HepG2 (cell line): ENCODE data around the gene PAEP. TPM values are rescaled to one million over a fixed set of nuclear protein-coding genes. Genes with fewer than 3 reads are reported as not detected.

Source experiments
- ATAC-seq: fragments of 200-7000 bp; cut with Tn5 transposase; 3 replicates; pipeline ENCODE4 v1.9.1; 2020; ENCODE audit warnings: mild to moderate bottlenecking, moderate library complexity
- BruUV-seq: library from RNA; stranded (reverse); fragments of 400-500 nt; replicated peaks from 2 replicates; lab custom pipeline; 2021; lab: Mats Ljungman, UMichigan
- CTCF ChIA-PET: fragments of 300-600 bp; formaldehyde crosslinking; extraction: SDS; loops from one replicate; lab custom pipeline; 2021; ENCODE audit warnings: low total read pairs, inconsistent platforms, low intra/inter-chr PET ratio; lab: Yijun Ruan, JAX
- POLR2A ChIA-PET: fragments of 350-600 bp; sonication (Branson Sonifier 250); formaldehyde crosslinking; loops from one replicate; lab custom pipeline; 2020; ENCODE audit warnings: antibody characterized with exemption, inconsistent platforms; lab: Yijun Ruan, JAX
- DNase-seq: peaks from one replicate; pipeline ENCODE4 v3.0.0-alpha.2; 2015; ENCODE audit warnings: low spot score
- FAIRE-seq: peaks from 3 replicates; lab custom pipeline; 2011; peaks lifted over from hg19 to GRCh38; lab: Jason Lieb, UNC
- H2AFZ ChIP-seq: one replicate; pipeline ENCODE4 v1.6.1; 2011; ENCODE audit warnings: low read length, inconsistent platforms
- H3K27ac ChIP-seq: fragments of 300-600 bp; 3 replicates; pipeline ENCODE4 v1.8.0; 2011; ENCODE audit warnings: mixed run types, mild to moderate bottlenecking, mixed read lengths, low read length, inconsistent platforms; ENCODE audit not compliant: insufficient read depth; ENCODE audit errors: extremely low read length
- H3K27me3 ChIP-seq, 2 experiments: fragments of 200-600 bp in 1 of 2; 2 replicates in 1 of 2; 3 replicates in 1 of 2; pipeline versions ENCODE4 v1.6.0 to v1.8.0; 2011; ENCODE audit warnings: low read length in 2 of 2, mild to moderate bottlenecking in 2 of 2, moderate library complexity in 2 of 2, inconsistent platforms in 1 of 2; ENCODE audit not compliant: insufficient read depth in 2 of 2, control insufficient read depth in 1 of 2
- H3K36me3 ChIP-seq, 2 experiments: fragments of 200-600 bp in 1 of 2; replicated peaks in 1 of 2; 2 replicates in 1 of 2; 3 replicates in 1 of 2; pipeline versions ENCODE4 v1.5.1 to v1.8.0; 2011; ENCODE audit warnings: low read length in 2 of 2, inconsistent platforms in 1 of 2; ENCODE audit not compliant: insufficient read depth in 2 of 2, control insufficient read depth in 1 of 2
- H3K4me1 ChIP-seq: 2 replicates; pipeline ENCODE4 v1.5.1; 2012; ENCODE audit warnings: low read length, inconsistent platforms; ENCODE audit not compliant: insufficient read depth
- H3K4me2 ChIP-seq: 2 replicates; pipeline ENCODE4 v1.6.0; 2011; ENCODE audit warnings: low read depth, low read length, inconsistent platforms
- H3K4me3 ChIP-seq, 3 experiments: fragments of 200-600 bp in 1 of 3; sonication (generic), shearing (Covaris generic) in 1 of 3; replicated peaks in 1 of 3; 2 replicates each; pipeline ENCODE4 v1.5.1; 2011 to 2016; ENCODE audit warnings: low read length in 3 of 3, inconsistent platforms in 2 of 3, low read depth in 2 of 3, mild to moderate bottlenecking in 2 of 3, control low read depth in 1 of 3, mixed read lengths in 1 of 3; ENCODE audit not compliant: insufficient read depth in 1 of 3
- H3K79me2 ChIP-seq: one replicate; pipeline ENCODE4 v1.6.1; 2011; ENCODE audit warnings: low read length, inconsistent platforms; ENCODE audit not compliant: insufficient read depth
- H3K9ac ChIP-seq: 2 replicates; pipeline ENCODE4 v1.6.0; 2011; ENCODE audit warnings: mild to moderate bottlenecking, low read depth, low read length, inconsistent platforms; ENCODE audit not compliant: insufficient read depth
- H3K9me3 ChIP-seq: 2 replicates; pipeline ENCODE4 v1.5.1; 2012; ENCODE audit warnings: mild to moderate bottlenecking, low read length
- H4K20me1 ChIP-seq: 2 replicates; pipeline ENCODE4 v1.6.0; 2011; ENCODE audit warnings: inconsistent platforms, mild to moderate bottlenecking, low read length, moderate library complexity; ENCODE audit not compliant: insufficient read depth
- AHR ChIP-seq: IDR thresholded peaks from 2 replicates; pipeline ENCODE4 v1.6.1; 2018; ENCODE audit warnings: missing genetic modification reagents, missing compliant biosample characterization
- BHLHE40 ChIP-seq: IDR thresholded peaks from 2 replicates; pipeline ENCODE4 v1.6.1; 2011; ENCODE audit warnings: low read length, improper control_type of control experiment
- DNMT3B ChIP-seq: conservative IDR thresholded peaks from 2 replicates; pipeline ENCODE4 v1.6.1; 2016; ENCODE audit warnings: missing biosample characterization, control low read depth
- GTF3A ChIP-seq: sonication (generic); formaldehyde crosslinking; conservative IDR thresholded peaks from 2 replicates; pipeline ENCODE4 v1.4.0; 2020; ENCODE audit warnings: mild to moderate bottlenecking, missing genetic modification reagents
- GZF1 ChIP-seq: sonication (generic); formaldehyde crosslinking; IDR thresholded peaks from 2 replicates; pipeline ENCODE4 v1.5.1; 2020; ENCODE audit warnings: mild to moderate bottlenecking, missing genetic modification reagents
- HNRNPUL1 ChIP-seq: fragments of 200-400 bp; formaldehyde crosslinking; IDR thresholded peaks from 2 replicates; pipeline ENCODE4 v1.6.1; 2017; ENCODE audit warnings: low read depth, mild to moderate bottlenecking, low read length, moderate library complexity
- ISL2 ChIP-seq: sonication (generic); formaldehyde crosslinking; IDR thresholded peaks from 2 replicates; pipeline ENCODE4 v1.5.0; 2020; ENCODE audit warnings: missing genetic modification reagents
- KMT2B ChIP-seq: IDR thresholded peaks from 2 replicates; pipeline ENCODE4 v1.6.1; 2016; ENCODE audit warnings: missing genetic modification reagents, missing compliant biosample characterization
- MAFG ChIP-seq: sonication (generic); formaldehyde crosslinking; IDR thresholded peaks from 2 replicates; pipeline ENCODE4 v1.5.1; 2020; ENCODE audit warnings: mild to moderate bottlenecking, missing genetic modification reagents
- MLLT10 ChIP-seq: sonication (generic); formaldehyde crosslinking; IDR thresholded peaks from 2 replicates; pipeline ENCODE4 v1.4.0; 2020; ENCODE audit warnings: missing genetic modification reagents
- MXI1 ChIP-seq: IDR thresholded peaks from 3 replicates; pipeline ENCODE4 v1.6.1; 2012; ENCODE audit warnings: low read depth, low read length, inconsistent platforms, borderline replicate concordance
- NKX3-1 ChIP-seq: sonication (generic); formaldehyde crosslinking; IDR thresholded peaks from 2 replicates; pipeline ENCODE4 v1.5.0; 2020; ENCODE audit warnings: missing genetic modification reagents
- PLRG1 ChIP-seq: fragments of 450-650 bp; conservative IDR thresholded peaks from 2 replicates; pipeline ENCODE4 v1.6.1; 2016
- RBAK ChIP-seq: sonication (generic); formaldehyde crosslinking; IDR thresholded peaks from 2 replicates; pipeline ENCODE4 v1.5.1; 2020; ENCODE audit warnings: mild to moderate bottlenecking, missing genetic modification reagents
- REPIN1 ChIP-seq: sonication (generic); formaldehyde crosslinking; IDR thresholded peaks from 2 replicates; pipeline ENCODE4 v1.8.0; 2022; ENCODE audit warnings: missing genetic modification reagents, low read depth, mild to moderate bottlenecking, borderline replicate concordance
- TARDBP ChIP-seq: sonication (generic); formaldehyde crosslinking; IDR thresholded peaks from 2 replicates; pipeline ENCODE4 v1.8.0; 2022; ENCODE audit warnings: mild to moderate bottlenecking, missing genetic modification reagents
- ZC3H4 ChIP-seq: sonication (generic); formaldehyde crosslinking; IDR thresholded peaks from 2 replicates; pipeline ENCODE4 v1.4.0; 2020; ENCODE audit warnings: missing genetic modification reagents, borderline replicate concordance
- ZNF10 ChIP-seq: sonication (generic); formaldehyde crosslinking; IDR thresholded peaks from 2 replicates; pipeline ENCODE4 v1.4.0; 2020; ENCODE audit warnings: mild to moderate bottlenecking, low read depth, missing genetic modification reagents, borderline replicate concordance
- ZNF510 ChIP-seq: sonication (generic); formaldehyde crosslinking; IDR thresholded peaks from 2 replicates; pipeline ENCODE4 v1.4.0; 2020; ENCODE audit warnings: low read depth, mild to moderate bottlenecking, missing genetic modification reagents
- ZNF543 ChIP-seq: sonication (generic); formaldehyde crosslinking; IDR thresholded peaks from 2 replicates; pipeline ENCODE4 v1.4.0; 2020; ENCODE audit warnings: mild to moderate bottlenecking, missing genetic modification reagents
- ZNF546 ChIP-seq: sonication (generic); formaldehyde crosslinking; conservative IDR thresholded peaks from 2 replicates; pipeline ENCODE4 v1.8.1; 2023; ENCODE audit warnings: mild to moderate bottlenecking, missing genetic modification reagents
- ZNF550 ChIP-seq: sonication (generic); formaldehyde crosslinking; IDR thresholded peaks from 2 replicates; pipeline ENCODE4 v1.4.0; 2020; ENCODE audit warnings: mild to moderate bottlenecking, missing genetic modification reagents, borderline replicate concordance
- ZNF746 ChIP-seq: sonication (generic); formaldehyde crosslinking; IDR thresholded peaks from 2 replicates; pipeline ENCODE4 v1.8.0; 2022; ENCODE audit warnings: mild to moderate bottlenecking, missing genetic modification reagents
- WGBS: methylation state at CpG from one replicate; pipeline ENCODE4 v1.1.6; 2017; ENCODE audit warnings: low lambda C conversion rate; 5-methylcytosine and 5-hydroxymethylcytosine counted together
- in situ Hi-C: cut with HindIII; loops from 2 replicates; pipeline ENCODE4 v1.10.0; 2017; ENCODE audit warnings: low pct_unique_long_range_greater_than_20kb; ENCODE audit not compliant: extremely low pct_ligation_motif_present
- intact Hi-C: fragments of 100-400 bp; cut with micrococcal nuclease; formaldehyde crosslinking; loops from one replicate; pipeline ENCODE4 v1.10.0; 2022; ENCODE audit not compliant: unreplicated experiment
- polyA plus RNA-seq, 8 experiments: library from polyadenylated mRNA; depleted of rRNA in 3 of 8; stranded (reverse) in 7 of 8; unstranded in 1 of 8; fragments of >200 nt; fragmentation: Illumina TruSeq in 4 of 8; extraction: Trizol in 4 of 8; gene quantifications; 2 replicates each; pipeline versions ENCODE4 v1.2.1 to v1.2.3, GENCODE V29; 2011 to 2016; ENCODE audit warnings: low read depth in 4 of 8, missing spikeins in 1 of 8, mixed read lengths in 1 of 8; ENCODE audit not compliant: insufficient read depth in 1 of 8
- total RNA-seq, 5 experiments: library from RNA; depleted of rRNA; stranded (reverse); fragments of >200 nt; fragmentation: Illumina TruSeq; extraction: Trizol; gene quantifications; 2 replicates each; pipeline ENCODE4 v1.2.3, GENCODE V29; 2016; ENCODE audit warnings: low read depth in 1 of 5

The PAEP gene
- total and polyA plus RNA-seq, 2 of the 13 experiments (the other 11 are each of a cell fraction or from before 2014, with no cell fraction given): 0.75 to 10.8 TPM

GRCh38 chr9:135512241-135512603 lies 49.3 kb upstream of the PAEP start:
- Histone ChIP-seq H3K4me1 (peaks cover 3% of the 10 kb centered on the region; the same call in 1 of the 2 replicates), H4K20me1 (no peaks in the 10 kb centered on the region), H3K4me2 (no peak overlapping the region), H3K79me2 (no peaks in the 10 kb centered on the region), H3K9ac (no peak overlapping the region), H3K36me3 (no peaks in the 10 kb centered on the region), H3K27me3 (peaks cover 5 to 48% of the 10 kb centered on the region in 2 experiments; a peak in 4 of 5 replicates), H3K4me3 (no peak overlapping the region), H3K9me3 (no peaks in the 10 kb centered on the region), H3K27ac (no peak overlapping the region), H2AFZ (no peak overlapping the region)
- ATAC-seq: no peak
- no peak for DNase-seq
- in situ Hi-C loops (no loop called here), intact Hi-C loops (no loop called here)
- no peak for FAIRE-seq
- ChIA-PET CTCF (no interaction called here), POLR2A (no interaction called here)
- TF ChIP-seq AHR (CRISPR knock-in tag) (no peak), DNMT3B (CRISPR knock-in tag) (no peak), RBAK (CRISPR knock-in tag) (no peak), PLRG1 (no peak), ZNF10 (no peak), MAFG (CRISPR knock-in tag) (no peak), NKX3-1 (CRISPR knock-in tag) (no peak), TARDBP (no peak), ZNF550 (no peak), REPIN1 (CRISPR knock-in tag) (no peak)
- WGBS: 23% methylated on average over 10 of the region's 10 CpGs
- BruUV-seq: no TSS peak

GRCh38 chr9:135512904-135513303 lies 48.7 kb upstream of the PAEP start:
- ChIA-PET CTCF (no interaction called here), POLR2A (no interaction called here)
- DNase-seq: no peak
- Histone ChIP-seq H3K4me3 (no peak overlapping the region), H3K27ac (no peak overlapping the region), H3K36me3 (no peaks in the 10 kb centered on the region), H3K79me2 (no peaks in the 10 kb centered on the region), H2AFZ (no peak overlapping the region), H3K27me3 (peaks cover 5 to 49% of the 10 kb centered on the region in 2 experiments; a peak in 4 of 5 replicates), H4K20me1 (no peaks in the 10 kb centered on the region), H3K4me1 (no peaks in the 10 kb centered on the region), H3K4me2 (no peak overlapping the region), H3K9me3 (no peaks in the 10 kb centered on the region), H3K9ac (no peak overlapping the region)
- TF ChIP-seq KMT2B (no peak), ISL2 (CRISPR knock-in tag) (no peak), ZC3H4 (no peak), MLLT10 (CRISPR knock-in tag) (no peak), MXI1 (no peak), HNRNPUL1 (no peak), ZNF546 (CRISPR knock-in tag) (no peak), GZF1 (CRISPR knock-in tag) (no peak), MAFG (CRISPR knock-in tag) (no peak), ZNF746 (CRISPR knock-in tag) (no peak), ZNF510 (CRISPR knock-in tag) (no peak), GTF3A (no peak), ZNF543 (CRISPR knock-in tag) (no peak), BHLHE40 (no peak)
- FAIRE-seq: no peak
- no peak for ATAC-seq
- intact Hi-C loops (no loop called here), in situ Hi-C loops (no loop called here)
- whole genome bisulfite sequencing: 20% methylated on average over 2 of the region's 7 CpGs
- BruUV-seq: no TSS peak
